GM18858 (cell line): ENCODE data around the gene CCDC15.
"Not testable (repeated sequence)": the region's sequence is repeated elsewhere in the genome, so short reads cannot be mapped to it uniquely, and the experiment has no call there.

Source experiments
- ATAC-seq: cut with Tn5 transposase; IDR thresholded peaks from one replicate; pipeline ENCODE4 v1.9.1; 2021; ENCODE audit not compliant: unreplicated experiment

The CCDC15 gene

GRCh38 chr11:124942466-124943253 is 11.3 kb upstream of the CCDC15 start:
- no peak for ATAC-seq

GRCh38 chr11:124943254-124943616 is 10.8 kb upstream of the CCDC15 start:
- no peak for ATAC-seq

GRCh38 chr11:124943741-124944140 is 10.3 kb upstream of the CCDC15 start:
- no peak for ATAC-seq

- ATAC-seq = no peak
Measured at GRCh38 chr11:124944565-124944964, 9.4 kb upstream of the CCDC15 start.

GRCh38 chr11:124945826-124946225 is 8.2 kb upstream of the CCDC15 start:
- no peak for ATAC-seq

GRCh38 chr11:124946735-124947141 is 7.3 kb upstream of the CCDC15 start:
- no peak for ATAC-seq

GRCh38 chr11:124950601-124951330 is 3.2 kb upstream of the CCDC15 start:
- no peak for ATAC-seq

- ATAC-seq = no peak
Measured at GRCh38 chr11:124951341-124951740, 2.7 kb upstream of the CCDC15 start.

GRCh38 chr11:124954590-124954955 is 571 bp downstream of the CCDC15 start:
- no peak for ATAC-seq

GRCh38 chr11:124955035-124955434 is 1.0 kb downstream of the CCDC15 start:
- no peak for ATAC-seq

- peak; percentile 81 for ATAC-seq
Measured at GRCh38 chr11:124961972-124962609, 8.1 kb downstream of the CCDC15 start.

GRCh38 chr11:124968197-124968596 is 14.2 kb downstream of the CCDC15 start:
- not testable (repeated sequence) for ATAC-seq

- no peak for ATAC-seq
Measured at GRCh38 chr11:124970925-124971324, 16.9 kb downstream of the CCDC15 start.

- no peak for ATAC-seq
Measured at GRCh38 chr11:124971810-124972209, 17.8 kb downstream of the CCDC15 start.

- no peak for ATAC-seq
Measured at GRCh38 chr11:124976531-124976930, 22.5 kb downstream of the CCDC15 start.

GRCh38 chr11:124977006-124977405 is 23.0 kb downstream of the CCDC15 start:
- no peak for ATAC-seq

GRCh38 chr11:124978316-124978715 is 24.3 kb downstream of the CCDC15 start:
- ATAC-seq = no peak

GRCh38 chr11:124982043-124982442 is 28.0 kb downstream of the CCDC15 start:
- no peak for ATAC-seq

- no peak for ATAC-seq
Measured at GRCh38 chr11:124983674-124984511, 29.9 kb downstream of the CCDC15 start.

- no peak for ATAC-seq
Measured at GRCh38 chr11:124984512-124984854, 30.5 kb downstream of the CCDC15 start.

GRCh38 chr11:124987096-124987495 is 33.1 kb downstream of the CCDC15 start:
- ATAC-seq = no peak
